ENCODE measurements around the gene PIAS1.

PIAS1 gene

GRCh38 chr15:68081869-68082505 is 27.9 kb downstream of the PIAS1 start:
- Histone ChIP-seq H3K27me3 (ENCODE audit: low read depth, low read length) (no peaks in the 10 kb centered on the region), H3K4me2 (ENCODE audit: low read length) (peak overlapping the region; percentile 7), H3K79me2 (ENCODE audit: low read length) (peaks cover 97% of the 10 kb centered on the region), H3K4me1 (ENCODE audit: low read length) (peaks cover 20% of the 10 kb centered on the region), H3K27ac (ENCODE audit: low read length) (no peak overlapping the region), H3K4me3 (ENCODE audit: low read length) (no peak overlapping the region), H3K9ac (ENCODE audit: low read length) (no peak overlapping the region), H2AFZ (ENCODE audit: low read depth, low read length) (no peak overlapping the region), H3K9me3 (ENCODE audit: insufficient read depth, low read length) (no peaks in the 10 kb centered on the region), H4K20me1 (ENCODE audit: insufficient read depth, low read length) (peaks cover 96% of the 10 kb centered on the region), H3K36me3 (replicated peaks; ENCODE audit: low read depth, low read length) (peaks cover 5% of the 10 kb centered on the region)
- TF ChIP-seq CTCF (IDR thresholded peaks at IDR 0.05; ENCODE audit: low read depth, low read length) (no peak), EZH2phosphoT487 (IDR thresholded peaks at IDR 0.05; ENCODE audit: low read depth) (no peak)

- Histone ChIP-seq H3K9me3 (ENCODE audit: insufficient read depth, low read length) (no peaks in the 10 kb centered on the region), H3K27ac (ENCODE audit: low read length) (no peak overlapping the region), H3K79me2 (ENCODE audit: low read length) (peaks cover 97% of the 10 kb centered on the region), H3K9ac (ENCODE audit: low read length) (no peak overlapping the region), H3K4me3 (ENCODE audit: low read length) (no peak overlapping the region), H2AFZ (ENCODE audit: low read depth, low read length) (no peak overlapping the region), H3K4me1 (ENCODE audit: low read length) (peaks cover 20% of the 10 kb centered on the region), H4K20me1 (ENCODE audit: insufficient read depth, low read length) (peaks cover 96% of the 10 kb centered on the region), H3K4me2 (ENCODE audit: low read length) (no peak overlapping the region), H3K27me3 (ENCODE audit: low read depth, low read length) (no peaks in the 10 kb centered on the region), H3K36me3 (replicated peaks; ENCODE audit: low read depth, low read length) (peaks cover 10% of the 10 kb centered on the region)
- TF ChIP-seq CTCF (IDR thresholded peaks at IDR 0.05; ENCODE audit: low read depth, low read length) (no peak), EZH2phosphoT487 (IDR thresholded peaks at IDR 0.05; ENCODE audit: low read depth) (no peak)
Observed at GRCh38 chr15:68082735-68083134, 28.6 kb downstream of the PIAS1 start.

GRCh38 chr15:68083463-68083862 is 29.3 kb downstream of the PIAS1 start:
- H3K27me3 ChIP-seq (ENCODE audit: low read depth, low read length) = no peaks in the 10 kb centered on the region
- peaks cover 93% of the 10 kb centered on the region for H3K79me2 ChIP-seq (ENCODE audit: low read length)
- H4K20me1 ChIP-seq (ENCODE audit: insufficient read depth, low read length) = peaks cover 92% of the 10 kb centered on the region

GRCh38 chr15:68085052-68085451 is 30.9 kb downstream of the PIAS1 start:
- Histone ChIP-seq H3K79me2 (ENCODE audit: low read length) (peaks cover 83% of the 10 kb centered on the region), H3K9ac (ENCODE audit: low read length) (no peak overlapping the region), H3K36me3 (replicated peaks; ENCODE audit: low read depth, low read length) (peaks cover 17% of the 10 kb centered on the region), H3K27ac (ENCODE audit: low read length) (no peak overlapping the region), H3K4me2 (ENCODE audit: low read length) (no peak overlapping the region), H3K9me3 (ENCODE audit: insufficient read depth, low read length) (no peaks in the 10 kb centered on the region), H4K20me1 (ENCODE audit: insufficient read depth, low read length) (peaks cover 76% of the 10 kb centered on the region), H3K4me1 (ENCODE audit: low read length) (peaks cover 20% of the 10 kb centered on the region), H3K27me3 (ENCODE audit: low read depth, low read length) (no peaks in the 10 kb centered on the region), H3K4me3 (ENCODE audit: low read length) (no peak overlapping the region), H2AFZ (ENCODE audit: low read depth, low read length) (no peak overlapping the region)
- TF ChIP-seq CTCF (IDR thresholded peaks at IDR 0.05; ENCODE audit: low read depth, low read length) (no peak), EZH2phosphoT487 (IDR thresholded peaks at IDR 0.05; ENCODE audit: low read depth) (no peak)

More at GRCh38 chr15:68083463-68083862, 29.3 kb downstream of the PIAS1 start:
- TF ChIP-seq CTCF (IDR thresholded peaks at IDR 0.05; ENCODE audit: low read depth, low read length) (no peak), EZH2phosphoT487 (IDR thresholded peaks at IDR 0.05; ENCODE audit: low read depth) (no peak)
- H3K9me3 ChIP-seq (ENCODE audit: insufficient read depth, low read length) = no peaks in the 10 kb centered on the region
- no peak overlapping the region for H2AFZ ChIP-seq (ENCODE audit: low read depth, low read length)
- no peak overlapping the region for H3K27ac ChIP-seq (ENCODE audit: low read length)
- no peak overlapping the region for H3K4me2 ChIP-seq (ENCODE audit: low read length)
- no peak overlapping the region for H3K4me3 ChIP-seq (ENCODE audit: low read length)
- peaks cover 14% of the 10 kb centered on the region for H3K36me3 ChIP-seq (replicated peaks; ENCODE audit: low read depth, low read length)
- H3K9ac ChIP-seq (ENCODE audit: low read length) = no peak overlapping the region
- peaks cover 20% of the 10 kb centered on the region for H3K4me1 ChIP-seq (ENCODE audit: low read length)
